Measurements from ENCODE around the gene CNTD1.

- no peak for TF ChIP-seq POLR2A (IDR thresholded peaks at IDR 0.05)
- TF ChIP-seq CTCF (IDR thresholded peaks at IDR 0.05) = no peak
- no peak for TF ChIP-seq POLR2AphosphoS5 (IDR thresholded peaks at IDR 0.05)
Measured at GRCh38 chr17:42857389-42857788, 58.7 kb downstream of the CNTD1 start.

Measured in prostate gland (tissue), 2 donors.